Activated T-cell treated with anti-CD3 and anti-CD28 coated beads, Interleukin-2, amount 50 U/mL, for 24 hours (primary cell): ENCODE results near the gene PUDP.
"Not testable (repeated sequence)": the region's sequence is repeated elsewhere in the genome, so short reads cannot be mapped to it uniquely, and the experiment has no call there.

Experiments
- DNase-seq: peaks from one replicate; pipeline ENCODE4 v3.0.0-alpha.2; 2020
- H3K27ac Mint-ChIP-seq: 2 replicates; pipeline ENCODE4 v1.8.0; 2020; ENCODE audit warnings: mild to moderate bottlenecking, mixed read lengths
- H3K27me3 Mint-ChIP-seq: 2 replicates; pipeline ENCODE4 v1.8.0; 2020; ENCODE audit warnings: mixed read lengths
- H3K36me3 Mint-ChIP-seq: 2 replicates; pipeline ENCODE4 v1.8.0; 2020; ENCODE audit warnings: low read depth, mixed read lengths
- H3K4me1 Mint-ChIP-seq: 2 replicates; pipeline ENCODE4 v1.8.0; 2020; ENCODE audit warnings: low read depth, mixed read lengths
- H3K4me3 Mint-ChIP-seq: 2 replicates; pipeline ENCODE4 v1.8.0; 2020; ENCODE audit warnings: mild to moderate bottlenecking, moderate library complexity, mixed read lengths
- H3K9me3 Mint-ChIP-seq: 2 replicates; pipeline ENCODE4 v1.8.0; 2020; ENCODE audit warnings: mixed read lengths

The PUDP gene

GRCh38 chrX:7147978-7148854 lies at the start of gene PUDP:
PUDP (minus strand) TSS chrX:7148153; CDS start chrX:7148113, 40 bp downstream.
- Mint-ChIP-seq H3K9me3 (no peaks in the 10 kb centered on the region), H3K4me1 (peaks cover 41% of the 10 kb centered on the region), H3K36me3 (peaks cover 24% of the 10 kb centered on the region), H3K27me3 (no peaks in the 10 kb centered on the region), H3K4me3 (peak within 1 kb of the TSS; percentile 89), H3K27ac (peak within 1 kb of the TSS; percentile 95)
- DNase-seq, result peak; percentile 94

- Mint-ChIP-seq H3K27me3 (no peaks in the 10 kb centered on the region), H3K36me3 (no peaks in the 10 kb centered on the region), H3K27ac (no peak overlapping the region), H3K4me3 (no peak overlapping the region), H3K9me3 (no peaks in the 10 kb centered on the region), H3K4me1 (no peaks in the 10 kb centered on the region)
- no peak for DNase-seq
These were observed 46.7 kb upstream of the PUDP start for GRCh38 chrX:7194606-7195005.

- Mint-ChIP-seq H3K27ac (no peak overlapping the region), H3K4me3 (no peak overlapping the region), H3K36me3 (no peaks in the 10 kb centered on the region), H3K9me3 (no peaks in the 10 kb centered on the region), H3K27me3 (no peaks in the 10 kb centered on the region), H3K4me1 (no peaks in the 10 kb centered on the region)
- DNase-seq, result no peak
These were observed 44.9 kb upstream of the PUDP start for GRCh38 chrX:7192871-7193270.

- Mint-ChIP-seq H3K36me3 (no peaks in the 10 kb centered on the region), H3K4me1 (no peaks in the 10 kb centered on the region), H3K27me3 (no peaks in the 10 kb centered on the region), H3K9me3 (no peaks in the 10 kb centered on the region), H3K4me3 (no peak overlapping the region), H3K27ac (no peak overlapping the region)
- no peak for DNase-seq
These were observed 43.7 kb upstream of the PUDP start for GRCh38 chrX:7191681-7192110.

- H3K36me3 Mint-ChIP-seq, result no peaks in the 10 kb centered on the region
These were observed 42.2 kb upstream of the PUDP start for GRCh38 chrX:7190157-7190556.

GRCh38 chrX:7188672-7189071 lies 40.7 kb upstream of the PUDP start:
- no peak overlapping the region for H3K27ac Mint-ChIP-seq
- no peak overlapping the region for H3K4me3 Mint-ChIP-seq
- H3K4me1 Mint-ChIP-seq, result no peaks in the 10 kb centered on the region
- no peak for DNase-seq
- no peaks in the 10 kb centered on the region for H3K36me3 Mint-ChIP-seq
- no peaks in the 10 kb centered on the region for H3K9me3 Mint-ChIP-seq
- H3K27me3 Mint-ChIP-seq, result no peaks in the 10 kb centered on the region

More at GRCh38 chrX:7190157-7190556, 42.2 kb upstream of the PUDP start:
- H3K4me1 Mint-ChIP-seq, result no peaks in the 10 kb centered on the region
- no peak overlapping the region for H3K4me3 Mint-ChIP-seq
- no peaks in the 10 kb centered on the region for H3K9me3 Mint-ChIP-seq
- H3K27ac Mint-ChIP-seq, result no peak overlapping the region
- no peak for DNase-seq
- no peaks in the 10 kb centered on the region for H3K27me3 Mint-ChIP-seq

- Mint-ChIP-seq H3K36me3 (no peaks in the 10 kb centered on the region), H3K27ac (no peak overlapping the region), H3K27me3 (no peaks in the 10 kb centered on the region), H3K4me1 (no peaks in the 10 kb centered on the region), H3K9me3 (no peaks in the 10 kb centered on the region), H3K4me3 (no peak overlapping the region)
- no peak for DNase-seq
These were observed 36.9 kb upstream of the PUDP start for GRCh38 chrX:7184816-7185215.

- H3K27me3 Mint-ChIP-seq, result no peaks in the 10 kb centered on the region
- no peaks in the 10 kb centered on the region for H3K36me3 Mint-ChIP-seq
- no peaks in the 10 kb centered on the region for H3K4me1 Mint-ChIP-seq
- H3K27ac Mint-ChIP-seq, result no peak overlapping the region
- no peak for DNase-seq
- H3K4me3 Mint-ChIP-seq, result no peak overlapping the region
- H3K9me3 Mint-ChIP-seq, result peaks cover 2% of the 10 kb centered on the region
These were observed 31.5 kb upstream of the PUDP start for GRCh38 chrX:7179446-7179845.

- H3K4me1 Mint-ChIP-seq, H3K27ac Mint-ChIP-seq, H3K27me3 Mint-ChIP-seq: not testable (repeated sequence)
These were observed 30.9 kb upstream of the PUDP start for GRCh38 chrX:7178859-7179258.

GRCh38 chrX:7170898-7171297 lies 22.9 kb upstream of the PUDP start:
- Mint-ChIP-seq H3K27me3 (no peaks in the 10 kb centered on the region), H3K9me3 (peaks cover 5% of the 10 kb centered on the region), H3K36me3 (no peaks in the 10 kb centered on the region), H3K27ac (no peak overlapping the region), H3K4me3 (no peak overlapping the region), H3K4me1 (no peaks in the 10 kb centered on the region)
- peak; percentile 52 for DNase-seq

More at GRCh38 chrX:7178859-7179258, 30.9 kb upstream of the PUDP start:
- H3K36me3 Mint-ChIP-seq, H3K4me3 Mint-ChIP-seq, H3K9me3 Mint-ChIP-seq, DNase-seq: not testable (repeated sequence)

GRCh38 chrX:7169627-7170026 lies 21.7 kb upstream of the PUDP start:
- Mint-ChIP-seq H3K27ac (no peak overlapping the region), H3K4me1 (no peaks in the 10 kb centered on the region), H3K9me3 (peaks cover 5% of the 10 kb centered on the region), H3K36me3 (no peaks in the 10 kb centered on the region), H3K4me3 (no peak overlapping the region), H3K27me3 (no peaks in the 10 kb centered on the region)
- DNase-seq, result no peak

- Mint-ChIP-seq H3K4me1 (no peaks in the 10 kb centered on the region), H3K27me3 (no peaks in the 10 kb centered on the region), H3K4me3 (no peak overlapping the region), H3K9me3 (peaks cover 5% of the 10 kb centered on the region), H3K36me3 (no peaks in the 10 kb centered on the region), H3K27ac (no peak overlapping the region)
- no peak for DNase-seq
These were observed 20.4 kb upstream of the PUDP start for GRCh38 chrX:7168371-7168770.

- no peaks in the 10 kb centered on the region for H3K27me3 Mint-ChIP-seq
- peaks cover 2% of the 10 kb centered on the region for H3K9me3 Mint-ChIP-seq
- no peaks in the 10 kb centered on the region for H3K4me1 Mint-ChIP-seq
- no peak for DNase-seq
- no peaks in the 10 kb centered on the region for H3K36me3 Mint-ChIP-seq
- H3K27ac Mint-ChIP-seq, result no peak overlapping the region
- no peak overlapping the region for H3K4me3 Mint-ChIP-seq
These were observed 16.2 kb upstream of the PUDP start for GRCh38 chrX:7164174-7164573.

GRCh38 chrX:7163146-7163677 lies 15.3 kb upstream of the PUDP start:
- H3K27ac Mint-ChIP-seq, result no peak overlapping the region
- no peaks in the 10 kb centered on the region for H3K4me1 Mint-ChIP-seq
- H3K36me3 Mint-ChIP-seq, result no peaks in the 10 kb centered on the region
- H3K27me3 Mint-ChIP-seq, result no peaks in the 10 kb centered on the region
- no peak overlapping the region for H3K4me3 Mint-ChIP-seq
- no peak for DNase-seq
- H3K9me3 Mint-ChIP-seq, result no peaks in the 10 kb centered on the region

GRCh38 chrX:7159149-7159861 lies 11.4 kb upstream of the PUDP start:
- Mint-ChIP-seq H3K4me1 (no peaks in the 10 kb centered on the region), H3K4me3 (no peak overlapping the region), H3K27me3 (peaks cover 4% of the 10 kb centered on the region), H3K36me3 (no peaks in the 10 kb centered on the region), H3K27ac (no peak overlapping the region), H3K9me3 (no peaks in the 10 kb centered on the region)
- DNase-seq, result no peak
